ENCODE results near the gene RNF6.

RNF6 gene

DNA sequence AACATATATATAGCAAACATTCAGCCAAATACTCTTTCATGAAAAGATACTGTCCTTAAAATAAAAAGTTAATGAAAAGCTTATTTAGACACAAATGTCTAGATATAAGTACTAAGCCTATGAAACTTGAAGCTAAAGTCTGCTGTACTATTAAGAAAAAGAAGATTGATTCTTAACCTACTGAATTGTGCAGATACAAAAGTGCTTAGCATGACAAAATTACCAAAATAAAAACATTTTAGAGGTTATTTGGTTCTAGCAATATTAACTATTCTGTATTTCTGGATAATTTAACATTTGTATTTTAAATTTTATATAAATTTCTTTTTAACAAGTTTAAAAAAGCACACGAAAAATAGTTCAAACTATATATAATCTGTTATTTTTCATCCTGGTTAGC is 8.8 kb downstream of the RNF6 start:
- TF ChIP-seq RARB (CRISPR knock-in tag; IDR thresholded peaks at IDR 0.05) (no peak), ZFP3 (CRISPR knock-in tag; IDR thresholded peaks at IDR 0.05) (no peak), ZC3H10 (CRISPR knock-in tag; IDR thresholded peaks at IDR 0.05) (no peak), ZNF8 (CRISPR knock-in tag; IDR thresholded peaks at IDR 0.05) (no peak), OSR1 (CRISPR knock-in tag; IDR thresholded peaks at IDR 0.05) (no peak), BACH2 (CRISPR knock-in tag; IDR thresholded peaks at IDR 0.05; ENCODE audit: borderline replicate concordance) (no peak), ARNTL (CRISPR knock-in tag; IDR thresholded peaks at IDR 0.05; ENCODE audit: borderline replicate concordance, low read depth) (no peak), ZNF565 (CRISPR knock-in tag; conservative IDR thresholded peaks at IDR 0.05; ENCODE audit: low read depth) (no peak), CREB5 (CRISPR knock-in tag; IDR thresholded peaks at IDR 0.05; ENCODE audit: low read depth) (no peak), PPARA (CRISPR knock-in tag; IDR thresholded peaks at IDR 0.05; ENCODE audit: borderline replicate concordance) (no peak), CSDC2 (CRISPR knock-in tag; IDR thresholded peaks at IDR 0.05) (no peak), GLIS3 (CRISPR knock-in tag; IDR thresholded peaks at IDR 0.05) (no peak), POU6F1 (CRISPR knock-in tag; IDR thresholded peaks at IDR 0.05; ENCODE audit: borderline replicate concordance, low read depth) (no peak)
- TF ChIP-seq, protein P1, sequence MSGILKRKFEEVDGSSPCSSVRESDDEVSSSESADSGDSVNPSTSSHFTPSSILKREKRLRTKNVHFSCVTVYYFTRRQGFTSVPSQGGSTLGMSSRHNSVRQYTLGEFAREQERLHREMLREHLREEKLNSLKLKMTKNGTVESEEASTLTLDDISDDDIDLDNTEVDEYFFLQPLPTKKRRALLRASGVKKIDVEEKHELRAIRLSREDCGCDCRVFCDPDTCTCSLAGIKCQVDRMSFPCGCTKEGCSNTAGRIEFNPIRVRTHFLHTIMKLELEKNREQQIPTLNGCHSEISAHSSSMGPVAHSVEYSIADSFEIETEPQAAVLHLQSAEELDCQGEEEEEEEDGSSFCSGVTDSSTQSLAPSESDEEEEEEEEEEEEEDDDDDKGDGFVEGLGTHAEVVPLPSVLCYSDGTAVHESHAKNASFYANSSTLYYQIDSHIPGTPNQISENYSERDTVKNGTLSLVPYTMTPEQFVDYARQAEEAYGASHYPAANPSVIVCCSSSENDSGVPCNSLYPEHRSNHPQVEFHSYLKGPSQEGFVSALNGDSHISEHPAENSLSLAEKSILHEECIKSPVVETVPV (CRISPR knock-in tag; IDR thresholded peaks at IDR 0.05) = no peak
- TF ChIP-seq, protein P2, sequence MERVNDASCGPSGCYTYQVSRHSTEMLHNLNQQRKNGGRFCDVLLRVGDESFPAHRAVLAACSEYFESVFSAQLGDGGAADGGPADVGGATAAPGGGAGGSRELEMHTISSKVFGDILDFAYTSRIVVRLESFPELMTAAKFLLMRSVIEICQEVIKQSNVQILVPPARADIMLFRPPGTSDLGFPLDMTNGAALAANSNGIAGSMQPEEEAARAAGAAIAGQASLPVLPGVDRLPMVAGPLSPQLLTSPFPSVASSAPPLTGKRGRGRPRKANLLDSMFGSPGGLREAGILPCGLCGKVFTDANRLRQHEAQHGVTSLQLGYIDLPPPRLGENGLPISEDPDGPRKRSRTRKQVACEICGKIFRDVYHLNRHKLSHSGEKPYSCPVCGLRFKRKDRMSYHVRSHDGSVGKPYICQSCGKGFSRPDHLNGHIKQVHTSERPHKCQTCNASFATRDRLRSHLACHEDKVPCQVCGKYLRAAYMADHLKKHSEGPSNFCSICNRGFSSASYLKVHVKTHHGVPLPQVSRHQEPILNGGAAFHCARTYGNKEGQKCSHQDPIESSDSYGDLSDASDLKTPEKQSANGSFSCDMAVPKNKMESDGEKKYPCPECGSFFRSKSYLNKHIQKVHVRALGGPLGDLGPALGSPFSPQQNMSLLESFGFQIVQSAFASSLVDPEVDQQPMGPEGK (CRISPR knock-in tag; IDR thresholded peaks at IDR 0.05; ENCODE audit: borderline replicate concordance) = no peak
- ATAC-seq = no peak

DNA sequence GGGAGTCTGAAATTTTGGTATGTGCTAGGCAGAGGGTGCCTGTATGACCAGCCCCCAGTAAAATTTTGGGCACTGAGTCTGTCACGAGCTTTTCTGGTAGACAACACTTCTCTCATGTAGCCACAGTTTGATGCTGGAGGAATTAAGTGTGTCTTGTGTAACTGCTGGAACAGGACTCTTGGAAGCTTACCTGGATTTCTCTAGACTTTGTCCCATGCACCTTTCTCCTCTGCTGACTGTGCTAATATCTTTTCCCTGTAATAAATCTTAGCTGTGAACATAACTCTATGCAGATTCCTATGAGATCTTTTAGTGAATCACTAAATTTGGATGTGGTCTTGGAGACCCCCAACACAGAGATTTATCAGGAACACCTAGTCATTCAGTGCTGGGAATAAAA is 13.8 kb downstream of the RNF6 start:
- no peak for TF ChIP-seq CSDC2 (CRISPR knock-in tag; IDR thresholded peaks at IDR 0.05)
- no peak for TF ChIP-seq TOX (CRISPR knock-in tag; IDR thresholded peaks at IDR 0.05; ENCODE audit: borderline replicate concordance)
- no peak for TF ChIP-seq POU6F1 (CRISPR knock-in tag; IDR thresholded peaks at IDR 0.05; ENCODE audit: borderline replicate concordance, low read depth)
- TF ChIP-seq TSHZ2 (CRISPR knock-in tag; IDR thresholded peaks at IDR 0.05) = no peak
- no peak for TF ChIP-seq OSR1 (CRISPR knock-in tag; IDR thresholded peaks at IDR 0.05)
- TF ChIP-seq ZNF565 (CRISPR knock-in tag; conservative IDR thresholded peaks at IDR 0.05; ENCODE audit: low read depth) = no peak
- no peak for TF ChIP-seq ZC3H10 (CRISPR knock-in tag; IDR thresholded peaks at IDR 0.05)
- TF ChIP-seq RARB (CRISPR knock-in tag; IDR thresholded peaks at IDR 0.05) = no peak
- TF ChIP-seq GLIS3 (CRISPR knock-in tag; IDR thresholded peaks at IDR 0.05) = no peak
- TF ChIP-seq ZNF8 (CRISPR knock-in tag; IDR thresholded peaks at IDR 0.05) = no peak
- no peak for TF ChIP-seq BACH2 (CRISPR knock-in tag; IDR thresholded peaks at IDR 0.05; ENCODE audit: borderline replicate concordance)
- TF ChIP-seq SNAI2 (CRISPR knock-in tag; IDR thresholded peaks at IDR 0.05) = no peak
- no peak for TF ChIP-seq ISL1 (CRISPR knock-in tag; IDR thresholded peaks at IDR 0.05)
- TF ChIP-seq ZFP30 (CRISPR knock-in tag; IDR thresholded peaks at IDR 0.05) = no peak
- no peak for TF ChIP-seq ZNF70 (CRISPR knock-in tag; IDR thresholded peaks at IDR 0.05)
- TF ChIP-seq ESRRG (CRISPR knock-in tag; IDR thresholded peaks at IDR 0.05) = no peak
- ATAC-seq = no peak

All from SK-N-SH treated with all-trans-retinoic acid at 6 μM for 48 hours (cell line).